GM18511 (cell line): ENCODE data around the gene RASGRP3.
A peak's percentile ranks its signal among the peaks of the same experiment; 100 is the strongest.

Experiments
- ATAC-seq: cut with Tn5 transposase; IDR thresholded peaks from one replicate; pipeline ENCODE4 v1.9.1; 2021; ENCODE audit warnings: mild to moderate bottlenecking, moderate library complexity; ENCODE audit not compliant: unreplicated experiment

RASGRP3 gene

GRCh38 chr2:33577084-33577483 is 100.6 kb downstream of the RASGRP3 start:
- no peak for ATAC-seq

DNA sequence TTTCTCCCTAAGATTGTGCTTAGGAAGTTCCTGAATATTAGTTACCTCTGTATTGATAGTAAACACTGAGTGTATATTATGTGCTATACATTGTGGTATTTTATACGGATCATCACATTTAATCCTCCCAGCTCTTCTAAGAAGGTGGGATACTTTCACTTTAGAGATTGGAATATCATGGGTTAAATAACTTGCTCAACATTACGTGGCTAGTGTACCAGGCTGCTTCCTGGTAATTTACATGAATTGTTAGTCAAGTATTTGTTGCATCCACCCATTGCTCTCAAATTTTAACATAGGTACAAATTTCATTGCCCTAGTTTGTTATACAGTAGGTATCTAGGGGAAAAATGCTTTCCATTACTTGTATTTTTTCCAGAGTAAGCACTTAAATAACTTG is 101.2 kb downstream of the RASGRP3 start:
- no peak for ATAC-seq

GRCh38 chr2:33579227-33579626 is 102.8 kb downstream of the RASGRP3 start:
- ATAC-seq, result no peak

- no peak for ATAC-seq
Observed at GRCh38 chr2:33581872-33582271, 105.4 kb downstream of the RASGRP3 start.

- peak; percentile 80 for ATAC-seq
Observed at GRCh38 chr2:33583194-33583938, 106.9 kb downstream of the RASGRP3 start.

DNA sequence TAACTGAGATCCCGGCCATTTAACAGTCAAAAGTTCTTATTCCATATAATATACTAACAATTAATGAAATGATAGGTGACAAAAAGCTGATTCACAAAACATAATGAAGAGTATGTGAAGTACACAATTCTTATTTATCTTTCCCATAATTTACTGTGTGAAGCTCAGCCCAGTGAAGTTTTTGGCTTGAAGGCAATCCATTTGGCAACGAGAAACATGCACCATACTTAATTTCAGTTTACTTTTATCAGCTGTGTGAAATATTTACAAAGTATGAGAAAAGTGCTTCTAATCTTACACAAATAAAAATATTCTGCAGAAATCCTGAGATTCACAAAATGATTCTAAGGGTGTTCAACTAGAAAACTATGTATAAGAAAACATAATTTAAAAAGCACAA is 110.3 kb downstream of the RASGRP3 start:
- no peak for ATAC-seq

DNA sequence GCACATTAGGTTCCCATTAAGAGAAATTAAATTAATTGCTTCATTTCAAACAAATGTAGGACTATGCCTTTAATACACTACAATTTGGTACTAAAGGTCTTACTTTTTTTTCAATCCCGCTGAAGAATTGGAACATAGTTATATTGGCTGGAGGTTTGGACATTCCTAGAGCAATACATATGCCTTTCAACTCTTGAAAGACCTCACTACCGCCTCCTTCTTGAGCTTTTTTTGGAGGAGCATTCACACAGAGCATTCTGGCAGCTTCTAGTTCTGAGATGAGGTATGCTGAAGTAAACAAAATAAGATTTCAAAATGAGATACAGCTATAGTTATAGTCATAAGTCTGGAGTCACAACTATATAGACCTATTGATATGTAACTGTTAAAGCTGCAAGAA is 111.8 kb downstream of the RASGRP3 start:
- no peak for ATAC-seq

- no peak for ATAC-seq
Observed at GRCh38 chr2:33589444-33589843, 113.0 kb downstream of the RASGRP3 start.

- ATAC-seq, result no peak
Observed at GRCh38 chr2:33595385-33595784, 118.9 kb downstream of the RASGRP3 start.

- no peak for ATAC-seq
Observed at GRCh38 chr2:33597026-33597425, 120.6 kb downstream of the RASGRP3 start.

GRCh38 chr2:33598561-33599174 is 122.2 kb downstream of the RASGRP3 start:
- peak; percentile 51 for ATAC-seq

DNA sequence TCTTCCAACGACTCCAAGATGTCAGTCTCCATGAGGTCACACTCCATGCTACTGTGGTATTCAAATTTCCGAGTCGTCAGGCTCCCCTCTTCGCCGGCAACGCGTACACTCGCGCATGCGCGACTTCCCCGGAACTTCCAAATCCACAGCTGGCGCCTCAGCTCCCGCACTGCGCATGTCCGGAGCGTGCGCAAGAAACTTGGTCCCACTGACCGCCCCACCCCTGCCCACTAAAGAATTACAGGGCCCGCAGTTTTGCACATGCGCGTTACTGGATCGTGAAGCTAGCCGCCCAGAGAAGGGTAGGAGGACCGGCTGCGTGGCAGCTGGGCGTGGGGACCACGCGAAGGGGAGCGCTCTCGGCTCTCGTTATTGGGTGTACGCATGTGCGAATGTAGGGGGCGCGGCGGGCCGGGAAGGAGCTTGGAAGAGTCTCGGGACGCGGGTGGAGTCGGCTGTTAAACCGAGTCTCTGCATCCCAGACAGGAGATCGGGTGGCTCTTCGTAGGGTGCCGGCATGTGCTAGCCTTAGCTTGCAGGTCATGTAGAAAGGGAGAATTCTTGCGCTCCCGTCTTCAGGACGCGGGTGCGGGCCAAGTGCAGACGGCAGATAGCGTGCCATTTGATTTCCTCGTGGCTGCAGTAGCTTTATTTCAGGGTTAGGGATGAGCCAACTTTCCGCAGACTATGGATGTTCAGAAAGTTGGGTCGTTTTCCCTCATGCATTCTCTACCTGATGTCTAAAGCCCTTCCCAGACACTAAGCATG is 122.9 kb downstream of the RASGRP3 start, which contains the start of gene FAM98A:
FAM98A (minus strand) TSS at position 125 of the 768 bp plus-strand sequence; CDS start at position 47, 78 bp downstream.
- peak; percentile 90 for ATAC-seq

GRCh38 chr2:33599943-33600192 is 123.4 kb downstream of the RASGRP3 start:
- no peak for ATAC-seq

- no peak for ATAC-seq
Observed at GRCh38 chr2:33602201-33602830, 125.9 kb downstream of the RASGRP3 start.

DNA sequence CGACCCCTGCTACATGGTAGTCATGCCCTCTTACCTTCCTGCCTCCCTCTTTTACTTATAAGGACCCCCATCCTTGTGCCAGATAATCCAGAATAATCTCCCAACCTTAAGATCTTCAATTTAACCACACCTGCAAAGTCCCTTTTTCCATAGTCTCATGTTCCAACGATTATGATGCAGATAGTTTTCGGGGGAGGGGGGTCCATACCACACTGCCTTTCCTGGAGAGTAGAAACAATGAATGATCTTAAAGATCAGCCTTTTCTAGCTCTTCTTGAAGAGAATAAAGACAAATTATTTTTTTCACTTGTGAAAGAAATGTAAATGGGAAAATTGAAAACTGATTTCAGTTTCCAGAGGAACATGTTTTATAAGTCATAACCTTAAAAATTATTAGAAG is 127.0 kb downstream of the RASGRP3 start:
- no peak for ATAC-seq

GRCh38 chr2:33605056-33605455 is 128.6 kb downstream of the RASGRP3 start:
- ATAC-seq, result no peak

DNA sequence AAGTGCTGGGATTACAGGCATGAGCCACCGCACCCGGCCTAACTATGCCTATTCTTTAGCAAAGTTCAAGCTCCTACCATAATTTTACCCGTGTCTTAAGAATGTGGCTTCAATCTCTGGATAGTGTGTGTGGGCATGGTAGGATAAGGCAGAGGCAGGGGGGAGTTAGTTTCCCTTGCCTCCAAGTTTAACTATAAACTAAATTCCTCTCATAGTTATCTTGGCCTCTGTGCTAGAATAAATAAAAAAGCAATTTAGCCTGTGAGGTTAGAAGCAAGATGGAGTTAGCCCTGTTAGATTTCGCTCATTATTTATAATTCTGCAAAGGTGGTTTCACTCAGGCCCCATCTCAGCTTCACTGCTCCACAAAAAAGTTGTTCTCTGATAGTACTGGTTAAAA is 129.7 kb downstream of the RASGRP3 start:
- ATAC-seq, result no peak

GRCh38 chr2:33606622-33607021 is 130.2 kb downstream of the RASGRP3 start:
- ATAC-seq, result no peak

- no peak for ATAC-seq
Observed at GRCh38 chr2:33607251-33607721, 130.8 kb downstream of the RASGRP3 start.

DNA sequence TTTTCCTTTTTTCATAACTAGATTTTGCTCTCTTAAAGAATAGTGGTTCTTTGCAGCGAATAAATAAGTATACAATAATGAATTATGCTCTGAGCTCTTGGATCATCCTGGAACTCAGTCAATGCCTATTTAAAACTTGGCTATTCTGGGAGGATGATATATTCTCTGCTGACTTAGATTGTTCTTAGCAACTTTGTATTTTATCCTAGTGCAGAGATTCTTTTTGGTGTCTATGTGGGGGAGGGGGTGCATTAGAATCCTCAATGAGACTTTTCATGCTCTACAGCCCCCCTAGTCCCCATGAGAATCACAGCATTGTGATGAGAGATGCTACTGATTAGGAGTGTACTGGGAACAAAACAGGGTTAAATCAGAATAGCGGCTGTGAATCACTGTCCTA is 131.5 kb downstream of the RASGRP3 start:
- ATAC-seq, result no peak

DNA sequence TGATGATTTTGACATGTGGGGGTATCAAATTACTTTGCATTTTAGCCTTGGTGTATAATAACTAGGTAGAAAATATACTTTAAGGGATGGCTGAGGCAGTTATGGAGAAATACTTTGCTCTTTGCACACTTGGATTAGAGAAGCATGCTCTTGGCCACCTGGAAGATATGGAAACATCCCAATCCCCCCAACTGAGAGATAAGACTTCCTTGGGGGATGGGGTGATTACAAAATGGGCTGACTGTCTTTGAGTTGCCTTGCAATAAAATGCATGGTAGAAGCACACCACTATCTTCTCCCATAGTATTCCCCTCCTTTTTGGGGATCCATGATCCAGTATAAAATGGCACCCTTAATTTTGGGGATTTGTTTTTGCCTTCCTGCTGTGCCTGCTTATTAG is 137.7 kb downstream of the RASGRP3 start:
- no peak for ATAC-seq
